ENCODE data around the gene NMU.

Gene NMU

GRCh38 chr4:55546506-55546755, 89.7 kb downstream of the NMU start:
- Histone ChIP-seq H3K4me2 (ENCODE audit: insufficient read depth, low read length) (peak overlapping the region; percentile 76), H3K79me2 (ENCODE audit: insufficient read depth, low read length) (peaks cover 51% of the 10 kb centered on the region), H3K27ac (ENCODE audit: low read length) (peak overlapping the region; percentile 83), H3K36me3 (ENCODE audit: insufficient read depth, low read length) (no peaks in the 10 kb centered on the region; the same call in 1 of the 2 replicates), H3K9ac (ENCODE audit: low read depth, low read length) (peak overlapping the region; percentile 91), H4K20me1 (ENCODE audit: insufficient read depth, low read length) (peaks cover 11% of the 10 kb centered on the region), H3K4me3 (ENCODE audit: low read depth in 1 of 2, low read length in 2 of 2) (peak overlapping the region; percentile 66 to 84), H2AFZ (ENCODE audit: low read depth, low read length) (peak overlapping the region; percentile 81), H3K4me1 (ENCODE audit: insufficient read depth, low read length) (peaks cover 40% of the 10 kb centered on the region), H3K9me3 (ENCODE audit: insufficient read depth, low read length, severe bottlenecking) (no peaks in the 10 kb centered on the region), H3K27me3 (ENCODE audit: insufficient read depth, low read length, poor library complexity) (no peaks in the 10 kb centered on the region)
- no peak for DNase-seq
- no peak for TF ChIP-seq EZH2 (IDR thresholded peaks at IDR 0.05; ENCODE audit: borderline replicate concordance, low read depth, low read length, severe bottlenecking)
- no peak for TF ChIP-seq CTCF (IDR thresholded peaks at IDR 0.05; ENCODE audit: borderline replicate concordance, extremely low read depth, low read length, poor library complexity, severe bottlenecking)
- ATAC-seq (ENCODE audit: insufficient read depth, low read depth), result peak; percentile 74; the same call in 2 of the 3 replicates

- peak; percentile 58 for ATAC-seq (ENCODE audit: insufficient read depth, low read depth)
- peak overlapping the region; percentile 66 to 84 for H3K4me3 ChIP-seq (ENCODE audit: low read depth in 1 of 2, low read length in 2 of 2)
- peaks cover 56% of the 10 kb centered on the region for H3K79me2 ChIP-seq (ENCODE audit: insufficient read depth, low read length)
- peaks cover 40% of the 10 kb centered on the region for H3K4me1 ChIP-seq (ENCODE audit: insufficient read depth, low read length)
- H3K36me3 ChIP-seq (ENCODE audit: insufficient read depth, low read length), result no peaks in the 10 kb centered on the region; the same call in 1 of the 2 replicates
- peak; percentile 66 for DNase-seq
- H3K27ac ChIP-seq (ENCODE audit: low read length), result peak overlapping the region; percentile 83
- peak overlapping the region; percentile 76 for H3K4me2 ChIP-seq (ENCODE audit: insufficient read depth, low read length)
- H3K9ac ChIP-seq (ENCODE audit: low read depth, low read length), result peak overlapping the region; percentile 91
- TF ChIP-seq CTCF (IDR thresholded peaks at IDR 0.05; ENCODE audit: borderline replicate concordance, extremely low read depth, low read length, poor library complexity, severe bottlenecking), result no peak
- TF ChIP-seq EZH2 (IDR thresholded peaks at IDR 0.05; ENCODE audit: borderline replicate concordance, low read depth, low read length, severe bottlenecking), result no peak
- peaks cover 11% of the 10 kb centered on the region for H4K20me1 ChIP-seq (ENCODE audit: insufficient read depth, low read length)
- no peaks in the 10 kb centered on the region for H3K27me3 ChIP-seq (ENCODE audit: insufficient read depth, low read length, poor library complexity)
- no peaks in the 10 kb centered on the region for H3K9me3 ChIP-seq (ENCODE audit: insufficient read depth, low read length, severe bottlenecking)
- H2AFZ ChIP-seq (ENCODE audit: low read depth, low read length), result peak overlapping the region; percentile 81
These were observed 90.2 kb downstream of the NMU start for GRCh38 chr4:55545641-55546505.
